Aortic smooth muscle cell (primary cell): ENCODE data around the gene IL2. TPM values are rescaled to one million over a fixed set of nuclear protein-coding genes. Genes with fewer than 3 reads are reported as not detected.

Experiments
- total RNA-seq: library from RNA; depleted of rRNA; stranded (reverse); fragments of >200 nt; gene quantifications from 2 replicates; pipeline ENCODE4 v1.2.3, GENCODE V29; 2014

Gene IL2
- not detected in 2 replicates for total RNA-seq

DNA sequence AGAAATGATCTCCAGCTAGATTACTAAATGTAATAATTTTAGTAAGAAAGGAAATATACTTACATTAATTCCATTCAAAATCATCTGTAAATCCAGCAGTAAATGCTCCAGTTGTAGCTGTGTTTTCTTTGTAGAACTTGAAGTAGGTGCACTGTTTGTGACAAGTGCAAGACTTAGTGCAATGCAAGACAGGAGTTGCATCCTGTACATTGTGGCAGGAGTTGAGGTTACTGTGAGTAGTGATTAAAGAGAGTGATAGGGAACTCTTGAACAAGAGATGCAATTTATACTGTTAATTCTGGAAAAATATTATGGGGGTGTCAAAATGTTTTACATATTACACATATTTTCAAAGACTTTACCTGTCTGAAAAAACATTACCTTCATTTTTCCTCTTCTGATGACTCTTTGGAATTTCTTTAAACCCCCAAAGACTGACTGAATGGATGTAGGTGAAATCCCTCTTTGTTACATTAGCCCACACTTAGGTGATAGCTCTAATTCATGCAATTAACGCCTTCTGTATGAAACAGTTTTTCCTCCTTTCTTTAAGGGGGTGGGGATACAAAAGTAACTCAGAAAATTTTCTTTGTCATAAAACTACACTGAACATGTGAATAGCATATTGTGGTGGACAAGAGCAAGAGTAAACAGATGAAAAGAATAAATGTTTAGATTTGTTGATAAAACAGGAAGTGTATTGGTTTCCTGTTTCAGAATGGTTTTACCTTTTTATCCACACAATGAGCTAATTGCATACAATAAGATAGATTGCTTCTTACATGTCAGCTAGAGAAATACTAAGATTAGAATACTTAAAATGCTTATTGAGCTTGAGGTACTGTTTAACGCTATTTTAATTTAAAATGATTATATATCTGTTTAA is at the start of gene IL2:
Gene IL2, minus strand, starts transcription at position 495 of the 886 bp plus-strand sequence. Its CDS starts 285 bp downstream, at position 210.

Other genes with a start within 250 kb of the IL2 start
- not detected in 2 replicates for gene ADAD1, start 77.7 kb downstream of the IL2 start, total RNA-seq
- gene IL21, start 164.3 kb upstream of the IL2 start, total RNA-seq = not detected in 2 replicates